Endothelial cell (in vitro differentiated cells): ENCODE results near the gene HOOK1. TPM values are rescaled to one million over a fixed set of nuclear protein-coding genes. Genes with fewer than 3 reads are reported as not detected.
A peak's percentile ranks its signal among the peaks of the same experiment; 100 is the strongest.

Experiments used
- DNase-seq: peaks from one replicate; pipeline ENCODE4 v3.0.0; 2021; ENCODE audit warnings: low spot score
- H3K27ac Mint-ChIP-seq: one replicate; pipeline ENCODE4 v1.8.0; 2021; ENCODE audit warnings: mixed read lengths, inconsistent platforms; ENCODE audit not compliant: unreplicated experiment
- H3K27me3 Mint-ChIP-seq: one replicate; pipeline ENCODE4 v1.8.0; 2021; ENCODE audit warnings: mild to moderate bottlenecking, moderate library complexity, mixed read lengths, inconsistent platforms; ENCODE audit not compliant: unreplicated experiment
- H3K36me3 Mint-ChIP-seq: one replicate; pipeline ENCODE4 v1.8.0; 2021; ENCODE audit warnings: mild to moderate bottlenecking, low read depth, mixed read lengths, inconsistent platforms; ENCODE audit not compliant: unreplicated experiment
- H3K4me1 Mint-ChIP-seq: one replicate; pipeline ENCODE4 v1.8.0; 2021; ENCODE audit warnings: mild to moderate bottlenecking, mixed read lengths, inconsistent platforms; ENCODE audit not compliant: unreplicated experiment
- H3K4me3 Mint-ChIP-seq: one replicate; pipeline ENCODE4 v1.8.0; 2021; ENCODE audit warnings: mild to moderate bottlenecking, mixed read lengths, inconsistent platforms; ENCODE audit not compliant: unreplicated experiment
- H3K9me3 Mint-ChIP-seq: one replicate; pipeline ENCODE4 v1.8.0; 2021; ENCODE audit warnings: mixed read lengths, inconsistent platforms; ENCODE audit not compliant: unreplicated experiment
- CTCF ChIP-seq: fragments of 200-600 bp; sonication (generic); IDR thresholded peaks from one replicate; pipeline ENCODE4 v1.5.0; 2021; ENCODE audit warnings: antibody characterized with exemption; ENCODE audit not compliant: unreplicated experiment
- total RNA-seq: library from RNA; stranded (reverse); fragmentation: NEBNext Ultra II Directional; extraction: Animal tissue kit (Norgen Biotek cat#: 25700); gene quantifications from one replicate; pipeline ENCODE4 v1.2.1, GENCODE V29; 2021; ENCODE audit not compliant: unreplicated experiment

Gene HOOK1
- total RNA-seq, 1 donor from 2014 or later: 8.2 TPM

DNA sequence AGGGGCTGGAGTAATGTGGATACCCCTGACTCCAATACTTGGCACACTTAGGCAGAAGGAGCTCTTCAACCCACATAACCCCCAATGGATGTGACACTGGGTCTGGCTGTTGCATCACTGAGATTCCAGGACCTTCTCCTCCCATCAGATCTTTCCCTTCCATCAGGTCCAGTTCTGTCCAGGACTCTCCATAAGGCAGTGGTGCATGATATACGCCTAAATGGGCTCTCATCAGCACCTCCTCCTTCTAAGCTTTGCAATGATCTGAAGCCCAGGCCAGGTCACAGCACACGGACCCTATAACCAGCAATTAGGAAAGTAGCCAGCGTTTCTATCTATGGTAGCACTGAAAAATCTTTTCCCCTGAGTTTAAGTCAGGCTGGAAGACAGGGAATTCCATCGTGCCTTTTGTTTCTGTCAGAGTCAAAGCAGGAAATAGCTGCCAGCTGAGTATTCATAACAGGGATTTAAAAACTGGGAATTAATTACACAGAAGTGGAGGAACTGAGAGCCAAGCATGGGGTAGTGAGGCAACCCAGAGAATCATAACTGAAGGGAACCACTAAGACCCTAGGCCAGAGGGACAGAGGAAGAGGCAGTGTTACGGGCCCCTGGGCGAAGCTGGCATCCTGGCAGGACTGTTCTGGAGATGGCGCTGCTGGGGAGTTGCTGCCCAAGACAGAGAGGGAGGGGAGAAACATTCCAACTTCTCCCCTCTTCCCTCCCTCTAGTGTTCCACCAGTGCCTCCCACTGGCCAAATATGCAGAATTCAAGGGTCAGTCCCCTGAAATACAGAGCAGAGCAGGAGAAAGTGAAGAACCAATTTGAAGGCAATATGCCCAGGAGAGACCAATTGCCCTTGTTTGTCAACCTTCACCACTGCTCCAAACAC, 37.5 kb upstream of the HOOK1 start:
- no peak overlapping the region for H3K4me3 Mint-ChIP-seq
- TF ChIP-seq CTCF: no peak
- H3K36me3 Mint-ChIP-seq: no peaks in the 10 kb centered on the region
- no peak overlapping the region for H3K27ac Mint-ChIP-seq
- H3K9me3 Mint-ChIP-seq: no peaks in the 10 kb centered on the region
- no peak for DNase-seq
- H3K4me1 Mint-ChIP-seq: peaks cover 8% of the 10 kb centered on the region
- peaks cover 2% of the 10 kb centered on the region for H3K27me3 Mint-ChIP-seq

GRCh38 chr1:59779949-59780348, 34.8 kb upstream of the HOOK1 start:
- peak; percentile 54 for TF ChIP-seq CTCF
- Mint-ChIP-seq H3K4me1 (peaks cover 6% of the 10 kb centered on the region), H3K36me3 (no peaks in the 10 kb centered on the region), H3K27me3 (peaks cover 2% of the 10 kb centered on the region), H3K27ac (no peak overlapping the region), H3K9me3 (no peaks in the 10 kb centered on the region), H3K4me3 (no peak overlapping the region)
- no peak for DNase-seq

DNA sequence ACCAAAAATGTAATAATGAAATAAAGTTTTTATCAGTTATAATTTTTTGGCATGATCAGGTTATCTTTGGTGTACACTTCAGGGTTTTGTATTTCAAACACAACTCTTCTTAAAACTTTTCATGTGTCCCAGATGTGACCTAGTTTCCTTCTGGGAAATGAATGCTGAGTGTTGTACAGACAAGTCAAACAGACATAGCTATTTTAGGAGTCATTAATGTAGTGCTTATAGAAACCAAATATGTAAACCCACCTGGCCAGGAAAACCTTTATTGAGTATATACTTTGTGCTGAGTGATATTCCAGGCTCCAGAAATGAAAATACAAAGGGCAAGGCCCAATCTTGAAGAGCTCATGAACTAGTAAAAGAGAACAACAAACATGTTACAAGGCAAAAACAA, 25.9 kb upstream of the HOOK1 start:
- Mint-ChIP-seq H3K4me1 (no peaks in the 10 kb centered on the region), H3K27me3 (no peaks in the 10 kb centered on the region), H3K9me3 (peaks cover 3% of the 10 kb centered on the region), H3K36me3 (peaks cover 12% of the 10 kb centered on the region), H3K4me3 (no peak overlapping the region), H3K27ac (no peak overlapping the region)
- TF ChIP-seq CTCF: no peak
- DNase-seq: no peak

GRCh38 chr1:59798600-59798999, 16.1 kb upstream of the HOOK1 start:
- DNase-seq: no peak
- Mint-ChIP-seq H3K4me1 (peaks cover 6% of the 10 kb centered on the region), H3K36me3 (no peaks in the 10 kb centered on the region), H3K27ac (no peak overlapping the region), H3K27me3 (no peaks in the 10 kb centered on the region), H3K4me3 (no peak overlapping the region), H3K9me3 (no peaks in the 10 kb centered on the region)
- TF ChIP-seq CTCF: no peak

GRCh38 chr1:59803458-59804038, 11.2 kb upstream of the HOOK1 start:
- DNase-seq: no peak
- peaks cover 1% of the 10 kb centered on the region for H3K27me3 Mint-ChIP-seq
- H3K27ac Mint-ChIP-seq: peak overlapping the region; percentile 10
- H3K4me1 Mint-ChIP-seq: peaks cover 12% of the 10 kb centered on the region
- no peaks in the 10 kb centered on the region for H3K9me3 Mint-ChIP-seq
- no peak overlapping the region for H3K4me3 Mint-ChIP-seq
- no peak for TF ChIP-seq CTCF
- no peaks in the 10 kb centered on the region for H3K36me3 Mint-ChIP-seq
